ENCODE measurements around the gene CGB2. TPM values are rescaled to one million over a fixed set of nuclear protein-coding genes. Genes with fewer than 3 reads are reported as not detected.

CGB2 gene
- total and polyA plus RNA-seq, 9 of the 15 experiments (the other 6 are each of a cell fraction or from before 2014, with no cell fraction given): 0.22 TPM; not detected in 8

- in situ Hi-C loops (cut with MboI) (no loop called here), intact Hi-C loops (cut with micrococcal nuclease) (no loop called here)
- Histone ChIP-seq H3K9ac (ENCODE audit: insufficient read depth in 1 of 2, low read depth in 2 of 2, low read length in 2 of 2) (no peak overlapping the region; a peak in 1 of 4 replicates), H2AFZ (ENCODE audit: low read depth, low read length) (no peak overlapping the region), H3K4me1 (replicated peaks in 1 of 2; ENCODE audit: control insufficient read depth in 2 of 2, insufficient read depth in 2 of 2, low read length in 2 of 2) (peaks cover 0 to 12% of the 10 kb centered on the region in 2 experiments; a peak in 2 of 5 replicates), H3K4me2 (ENCODE audit: insufficient read depth, low read length) (no peak overlapping the region), H3K27ac (ENCODE audit: extremely low read depth, low read depth, low read length) (no peak overlapping the region), H3K27me3 (ENCODE audit: control insufficient read depth in 2 of 2, insufficient read depth in 2 of 2, low read length in 2 of 2) (no peaks in the 10 kb centered on the region), H4K20me1 (replicated peaks; ENCODE audit: control insufficient read depth, insufficient read depth, low read length) (no peaks in the 10 kb centered on the region), H3K79me2 (ENCODE audit: control insufficient read depth, insufficient read depth, low read length) (no peaks in the 10 kb centered on the region), H3K36me3 (ENCODE audit: control insufficient read depth, insufficient read depth, low read length) (peaks cover 84% of the 10 kb centered on the region), H3K9me3 (replicated peaks; ENCODE audit: control insufficient read depth, insufficient read depth, low read depth, low read length) (no peaks in the 10 kb centered on the region), H3K9me1 (ENCODE audit: control insufficient read depth, insufficient read depth, low read length) (peaks cover 4% of the 10 kb centered on the region), H3K4me3 (no peak overlapping the region)
- no peak for TF ChIP-seq PREB (CRISPR knock-in tag; IDR thresholded peaks at IDR 0.05)
- TF ChIP-seq SMARCA4 (IDR thresholded peaks at IDR 0.05): no peak
- TF ChIP-seq, protein P1, sequence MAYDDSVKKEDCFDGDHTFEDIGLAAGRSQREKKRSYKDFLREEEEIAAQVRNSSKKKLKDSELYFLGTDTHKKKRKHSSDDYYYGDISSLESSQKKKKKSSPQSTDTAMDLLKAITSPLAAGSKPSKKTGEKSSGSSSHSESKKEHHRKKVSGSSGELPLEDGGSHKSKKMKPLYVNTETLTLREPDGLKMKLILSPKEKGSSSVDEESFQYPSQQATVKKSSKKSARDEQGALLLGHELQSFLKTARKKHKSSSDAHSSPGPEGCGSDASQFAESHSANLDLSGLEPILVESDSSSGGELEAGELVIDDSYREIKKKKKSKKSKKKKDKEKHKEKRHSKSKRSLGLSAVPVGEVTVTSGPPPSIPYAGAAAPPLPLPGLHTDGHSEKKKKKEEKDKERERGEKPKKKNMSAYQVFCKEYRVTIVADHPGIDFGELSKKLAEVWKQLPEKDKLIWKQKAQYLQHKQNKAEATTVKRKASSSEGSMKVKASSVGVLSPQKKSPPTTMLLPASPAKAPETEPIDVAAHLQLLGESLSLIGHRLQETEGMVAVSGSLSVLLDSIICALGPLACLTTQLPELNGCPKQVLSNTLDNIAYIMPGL (CRISPR knock-in tag; IDR thresholded peaks at IDR 0.05): no peak
- no peak for TF ChIP-seq THAP12 (CRISPR knock-in tag; IDR thresholded peaks at IDR 0.05)
- TF ChIP-seq NR2C2 (CRISPR knock-in tag; IDR thresholded peaks at IDR 0.05): no peak
- TF ChIP-seq NR2C2 (tag; IDR thresholded peaks at IDR 0.05): no peak
- peak; percentile 42 for TF ChIP-seq RBFOX2 (IDR thresholded peaks at IDR 0.05; ENCODE audit: low read depth, low read length)
- no peak for TF ChIP-seq MXI1 (IDR thresholded peaks at IDR 0.05; ENCODE audit: low read depth, low read length)
- TF ChIP-seq THRAP3 (IDR thresholded peaks at IDR 0.05; ENCODE audit: borderline replicate concordance): no peak
- no peak for TF ChIP-seq GABPA (tag; conservative IDR thresholded peaks at IDR 0.05; ENCODE audit: low read depth)
- 0 out of 2 replicates have a peak, but pooled peaks have one; percentile 30 for TF ChIP-seq POLR2A (conservative IDR thresholded peaks at IDR 0.05)
- TF ChIP-seq, protein P2, sequence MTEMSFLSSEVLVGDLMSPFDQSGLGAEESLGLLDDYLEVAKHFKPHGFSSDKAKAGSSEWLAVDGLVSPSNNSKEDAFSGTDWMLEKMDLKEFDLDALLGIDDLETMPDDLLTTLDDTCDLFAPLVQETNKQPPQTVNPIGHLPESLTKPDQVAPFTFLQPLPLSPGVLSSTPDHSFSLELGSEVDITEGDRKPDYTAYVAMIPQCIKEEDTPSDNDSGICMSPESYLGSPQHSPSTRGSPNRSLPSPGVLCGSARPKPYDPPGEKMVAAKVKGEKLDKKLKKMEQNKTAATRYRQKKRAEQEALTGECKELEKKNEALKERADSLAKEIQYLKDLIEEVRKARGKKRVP (CRISPR knock-in tag; IDR thresholded peaks at IDR 0.05): no peak
- 95% methylated on average over 14 of the region's 18 CpGs for WGBS (ENCODE audit: insufficient coverage, low coverage, missing lambda C conversion rate)
- DNase-seq (ENCODE audit: extremely low read depth in 1 of 4, low spot score in 3 of 4): no peak
- ATAC-seq: no peak
- ChIA-PET CTCF (ENCODE audit: low intra/inter-chr PET ratio) (no interaction called here), POLR2A (interaction anchor here (0.5 to 2.1 kb wide), 4 partner anchors 10 to 544 kb away, joined by 3 to 6 read pairs (median 4); no protein-coding TSS in a partner anchor)
- FAIRE-seq: no peak
- BruUV-seq (replicated peaks): no TSS peak
Observed at GRCh38 chr19:49009828-49010227, 21.9 kb upstream of the CGB2 start.

Data from K562 (cell line).